PFSK-1 (cell line): ENCODE measurements around the gene APOBEC3F.

Experiments used
- FOXP2 ChIP-seq: optimal IDR thresholded peaks from 2 replicates; pipeline ENCODE3; 2011; ENCODE audit warnings: borderline replicate concordance, control low read depth, inconsistent platforms; ENCODE audit not compliant: insufficient read depth; ENCODE audit errors: extremely low read length, extremely low read depth
- POLR2AphosphoS5 ChIP-seq: IDR thresholded peaks from 2 replicates; pipeline ENCODE4 v1.6.1; 2012; ENCODE audit warnings: low read depth, mild to moderate bottlenecking, control low read depth, low read length, moderate library complexity
- SIN3A ChIP-seq: IDR thresholded peaks from 2 replicates; pipeline ENCODE4 v1.6.1; 2012; ENCODE audit warnings: mild to moderate bottlenecking, low read length, moderate library complexity, borderline replicate concordance; ENCODE audit not compliant: insufficient read depth
- TAF1 ChIP-seq: IDR thresholded peaks from 2 replicates; pipeline ENCODE4 v1.6.1; 2012; ENCODE audit warnings: low read length, control low read depth, borderline replicate concordance; ENCODE audit not compliant: insufficient read depth
- TF ChIP-seq, protein P1 (sequence below), 2 experiments: IDR thresholded peaks; 2 replicates each; pipeline versions ENCODE4 v1.6.1 to v1.8.0; 2011 to 2012; ENCODE audit warnings: low read depth in 2 of 2, low read length in 2 of 2, control low read depth in 1 of 2, inconsistent platforms in 1 of 2, mild to moderate bottlenecking in 1 of 2, moderate library complexity in 1 of 2; ENCODE audit not compliant: insufficient read depth in 1 of 2

The APOBEC3F gene

DNA sequence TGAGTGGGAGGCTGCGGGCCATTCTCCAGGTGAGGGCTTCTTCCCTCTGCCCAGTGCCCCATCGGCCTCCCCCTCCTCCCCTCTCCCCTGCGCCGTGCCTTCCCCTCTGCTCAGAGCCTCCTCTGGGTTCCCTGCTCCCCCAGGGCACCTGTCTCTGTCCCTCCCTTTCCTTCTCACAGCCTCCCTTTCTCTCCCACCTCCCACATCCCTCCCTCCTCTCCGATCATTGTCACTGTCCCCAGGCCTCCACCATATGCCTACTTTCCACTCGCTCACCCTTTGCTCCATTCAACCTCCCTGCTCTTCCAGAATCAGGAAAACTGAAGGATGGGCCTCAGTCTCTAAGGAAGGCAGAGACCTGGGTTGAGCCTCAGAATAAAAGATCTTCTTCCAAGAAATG lies 46.4 kb downstream of the APOBEC3F start:
- no peak for TF ChIP-seq POLR2AphosphoS5
- TF ChIP-seq TAF1: no peak
- no peak for TF ChIP-seq FOXP2
- TF ChIP-seq, protein P1, sequence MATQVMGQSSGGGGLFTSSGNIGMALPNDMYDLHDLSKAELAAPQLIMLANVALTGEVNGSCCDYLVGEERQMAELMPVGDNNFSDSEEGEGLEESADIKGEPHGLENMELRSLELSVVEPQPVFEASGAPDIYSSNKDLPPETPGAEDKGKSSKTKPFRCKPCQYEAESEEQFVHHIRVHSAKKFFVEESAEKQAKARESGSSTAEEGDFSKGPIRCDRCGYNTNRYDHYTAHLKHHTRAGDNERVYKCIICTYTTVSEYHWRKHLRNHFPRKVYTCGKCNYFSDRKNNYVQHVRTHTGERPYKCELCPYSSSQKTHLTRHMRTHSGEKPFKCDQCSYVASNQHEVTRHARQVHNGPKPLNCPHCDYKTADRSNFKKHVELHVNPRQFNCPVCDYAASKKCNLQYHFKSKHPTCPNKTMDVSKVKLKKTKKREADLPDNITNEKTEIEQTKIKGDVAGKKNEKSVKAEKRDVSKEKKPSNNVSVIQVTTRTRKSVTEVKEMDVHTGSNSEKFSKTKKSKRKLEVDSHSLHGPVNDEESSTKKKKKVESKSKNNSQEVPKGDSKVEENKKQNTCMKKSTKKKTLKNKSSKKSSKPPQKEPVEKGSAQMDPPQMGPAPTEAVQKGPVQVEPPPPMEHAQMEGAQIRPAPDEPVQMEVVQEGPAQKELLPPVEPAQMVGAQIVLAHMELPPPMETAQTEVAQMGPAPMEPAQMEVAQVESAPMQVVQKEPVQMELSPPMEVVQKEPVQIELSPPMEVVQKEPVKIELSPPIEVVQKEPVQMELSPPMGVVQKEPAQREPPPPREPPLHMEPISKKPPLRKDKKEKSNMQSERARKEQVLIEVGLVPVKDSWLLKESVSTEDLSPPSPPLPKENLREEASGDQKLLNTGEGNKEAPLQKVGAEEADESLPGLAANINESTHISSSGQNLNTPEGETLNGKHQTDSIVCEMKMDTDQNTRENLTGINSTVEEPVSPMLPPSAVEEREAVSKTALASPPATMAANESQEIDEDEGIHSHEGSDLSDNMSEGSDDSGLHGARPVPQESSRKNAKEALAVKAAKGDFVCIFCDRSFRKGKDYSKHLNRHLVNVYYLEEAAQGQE (IDR thresholded peaks at IDR 0.05; ENCODE audit: insufficient read depth in 1 of 2, low read depth in 2 of 2, low read length in 2 of 2): no peak
- TF ChIP-seq SIN3A: no peak

DNA sequence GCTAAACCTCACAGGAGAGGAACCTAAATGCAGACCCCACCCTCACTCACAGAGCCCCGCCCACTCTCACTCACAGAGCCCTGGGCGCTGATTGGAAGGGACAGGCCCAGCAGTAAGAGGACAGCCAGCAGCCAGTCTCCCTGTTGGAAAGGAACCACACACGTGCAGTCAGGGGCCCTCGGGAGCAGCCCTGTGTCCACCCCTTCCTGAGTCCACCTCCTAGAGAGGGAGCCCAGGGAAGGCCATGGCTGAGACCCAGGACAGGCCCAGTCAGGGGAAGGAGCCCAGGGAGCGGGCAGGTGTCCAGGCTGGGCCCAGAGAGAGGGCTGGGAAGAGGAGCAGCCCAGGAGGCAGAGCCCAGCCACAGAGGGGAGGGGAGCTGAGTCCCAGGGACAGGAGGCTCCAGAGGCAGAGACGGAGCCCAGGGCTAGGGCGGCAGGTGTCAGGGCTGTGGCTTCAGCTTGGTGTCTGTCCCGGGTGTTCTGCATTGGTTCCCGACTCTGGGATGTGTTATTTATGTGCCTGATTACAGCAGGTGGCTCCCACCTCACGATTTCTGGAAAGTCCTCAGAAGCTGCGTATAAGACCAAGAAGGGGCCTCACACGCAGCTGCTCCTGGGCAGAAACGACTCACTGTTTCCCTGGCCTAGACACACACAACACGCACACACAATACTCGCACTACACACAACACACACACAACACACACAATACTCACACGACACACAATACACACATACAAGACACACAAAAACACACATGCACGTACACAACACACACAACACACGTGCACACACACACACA lies 47.4 kb downstream of the APOBEC3F start:
- TF ChIP-seq TAF1 (no peak), POLR2AphosphoS5 (no peak), FOXP2 (no peak), SIN3A (no peak)
- TF ChIP-seq, protein P1 (IDR thresholded peaks at IDR 0.05; ENCODE audit: insufficient read depth in 1 of 2, low read depth in 2 of 2, low read length in 2 of 2): no peak

DNA sequence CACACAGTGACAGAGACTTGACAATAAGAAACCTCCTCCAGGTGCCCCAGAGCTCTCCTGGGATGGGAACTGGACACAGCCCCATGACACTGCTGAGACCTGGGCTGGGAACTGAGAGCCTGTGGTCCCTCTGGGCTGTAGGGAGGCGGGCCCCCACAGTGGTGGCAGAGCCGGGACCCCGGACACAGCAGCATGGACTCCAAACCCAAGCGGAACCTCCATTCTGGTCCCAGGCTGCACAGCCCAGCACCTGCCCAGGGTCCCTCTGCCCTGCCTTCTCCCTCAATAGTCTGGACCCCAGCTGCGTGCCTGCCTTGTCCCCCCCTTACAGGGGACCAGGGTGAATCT lies 48.0 kb downstream of the APOBEC3F start:
- TF ChIP-seq SIN3A: no peak
- no peak for TF ChIP-seq POLR2AphosphoS5
- TF ChIP-seq TAF1: no peak
- TF ChIP-seq, protein P1 (IDR thresholded peaks at IDR 0.05; ENCODE audit: insufficient read depth in 1 of 2, low read depth in 2 of 2, low read length in 2 of 2): no peak
- TF ChIP-seq FOXP2: no peak

DNA sequence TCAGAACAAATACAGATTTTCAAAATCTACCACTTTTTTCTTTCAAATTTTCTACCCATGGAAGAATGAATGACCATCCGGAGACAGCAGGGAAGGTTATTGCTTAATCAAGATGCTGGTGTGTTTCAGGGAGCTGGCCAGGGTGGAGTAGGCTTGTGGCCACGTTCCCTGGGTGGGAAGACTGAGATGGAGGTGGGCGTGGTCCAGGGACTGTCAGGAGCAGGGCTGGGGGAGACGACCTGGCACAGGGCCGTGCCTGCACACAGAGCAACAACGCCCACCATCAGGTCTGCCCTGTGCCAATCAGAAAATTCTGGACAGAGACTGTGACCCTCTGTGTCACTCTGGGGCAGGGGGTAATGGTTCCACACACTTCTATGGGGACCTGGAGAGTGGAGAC lies 49.3 kb downstream of the APOBEC3F start:
- TF ChIP-seq FOXP2 (no peak), SIN3A (no peak), TAF1 (no peak), POLR2AphosphoS5 (no peak)
- TF ChIP-seq, protein P1 (IDR thresholded peaks at IDR 0.05; ENCODE audit: insufficient read depth in 1 of 2, low read depth in 2 of 2, low read length in 2 of 2): no peak
